IMR-90 (cell line): Measurements from ENCODE around the gene NUAK1. TPM values are rescaled to one million over a fixed set of nuclear protein-coding genes. Genes with fewer than 3 reads are reported as not detected.

ENCODE experiments used
- ATAC-seq: fragments of 200-7000 bp; cut with Tn5 transposase; 2 replicates; pipeline ENCODE4 v1.9.1; 2020; ENCODE audit warnings: low read depth, mild to moderate bottlenecking, moderate library complexity
- BruUV-seq: library from RNA; stranded (reverse); fragments of 400-500 nt; replicated peaks from 2 replicates; lab custom pipeline; 2021; lab: Mats Ljungman, UMichigan
- CTCF ChIA-PET: fragments of 300-600 bp; formaldehyde crosslinking; extraction: SDS; loops from one replicate; lab custom pipeline; 2021; ENCODE audit warnings: antibody characterized with exemption; lab: Yijun Ruan, JAX
- POLR2A ChIA-PET: fragments of 300-600 bp; sonication (Branson Sonifier 250); formaldehyde crosslinking; loops from one replicate; lab custom pipeline; 2022; ENCODE audit warnings: antibody characterized with exemption; ENCODE audit not compliant: unreplicated experiment; lab: Charles Lee
- DNase-seq: peaks from one replicate; pipeline ENCODE4 v3.0.0; 2013
- H2AFZ ChIP-seq: replicated peaks from 2 replicates; pipeline ENCODE3; 2013; ENCODE audit warnings: low read length, mild to moderate bottlenecking; ENCODE audit not compliant: poor library complexity
- H2AK5ac ChIP-seq: 2 replicates; pipeline ENCODE4 v1.6.1; 2013; ENCODE audit warnings: low read depth, low read length, inconsistent platforms
- H2AK9ac ChIP-seq: replicated peaks from 2 replicates; pipeline ENCODE3; 2013; ENCODE audit warnings: mild to moderate bottlenecking, low read depth, low read length, moderate library complexity; ENCODE audit not compliant: poor library complexity
- H2BK120ac ChIP-seq: 2 replicates; pipeline ENCODE4 v1.6.1; 2013; ENCODE audit warnings: low read depth, low read length, inconsistent platforms
- H2BK15ac ChIP-seq: 3 replicates; pipeline ENCODE4 v1.6.1; 2013; ENCODE audit warnings: low read depth, low read length, inconsistent platforms
- H2BK20ac ChIP-seq: 2 replicates; pipeline ENCODE4 v1.6.1; 2013; ENCODE audit warnings: low read depth, mild to moderate bottlenecking, inconsistent platforms, low read length, moderate library complexity
- H2BK5ac ChIP-seq: 2 replicates; pipeline ENCODE4 v1.6.1; 2013; ENCODE audit warnings: mild to moderate bottlenecking, low read depth, low read length, inconsistent platforms; ENCODE audit not compliant: poor library complexity, severe bottlenecking
- H3K14ac ChIP-seq: replicated peaks from 2 replicates; pipeline ENCODE4 v1.6.1; 2013; ENCODE audit warnings: low read depth, low read length, inconsistent platforms
- H3K18ac ChIP-seq: 2 replicates; pipeline ENCODE4 v1.6.1; 2013; ENCODE audit warnings: low read depth, low read length, control low read depth
- H3K23ac ChIP-seq: 2 replicates; pipeline ENCODE4 v1.6.1; 2013; ENCODE audit warnings: low read depth, low read length, inconsistent platforms
- H3K27ac ChIP-seq: 2 replicates; pipeline ENCODE4 v1.5.1; 2013; ENCODE audit warnings: mild to moderate bottlenecking, control low read depth, low read length; ENCODE audit not compliant: insufficient read depth
- H3K27me3 ChIP-seq: 2 replicates; pipeline ENCODE4 v1.6.1; 2013; ENCODE audit warnings: low read length; ENCODE audit not compliant: control insufficient read depth, insufficient read depth
- H3K36me3 ChIP-seq: 2 replicates; pipeline ENCODE4 v1.6.1; 2013; ENCODE audit warnings: low read length, mixed read lengths; ENCODE audit not compliant: control insufficient read depth, insufficient read depth
- H3K4ac ChIP-seq: 2 replicates; pipeline ENCODE4 v1.6.1; 2013; ENCODE audit warnings: low read depth, low read length, inconsistent platforms
- H3K4me1 ChIP-seq: 2 replicates; pipeline ENCODE4 v1.6.1; 2013; ENCODE audit warnings: low read length, mixed read lengths; ENCODE audit not compliant: control insufficient read depth, insufficient read depth
- H3K4me2 ChIP-seq: 2 replicates; pipeline ENCODE4 v1.6.1; 2013; ENCODE audit warnings: low read depth, mild to moderate bottlenecking, control low read depth, low read length, moderate library complexity
- H3K4me3 ChIP-seq: 2 replicates; pipeline ENCODE4 v1.5.1; 2013; ENCODE audit warnings: low read depth, mild to moderate bottlenecking, control low read depth, low read length, moderate library complexity; ENCODE audit not compliant: insufficient read depth
- H3K56ac ChIP-seq: 2 replicates; pipeline ENCODE4 v1.6.1; 2013; ENCODE audit warnings: low read length, inconsistent platforms; ENCODE audit not compliant: insufficient read depth; ENCODE audit errors: extremely low read depth
- H3K79me1 ChIP-seq, 2 experiments: 2 replicates each; pipeline ENCODE4 v1.6.1; 2013; ENCODE audit warnings: low read length in 2 of 2, inconsistent platforms in 1 of 2, low read depth in 1 of 2
- H3K9ac ChIP-seq: 2 replicates; pipeline ENCODE4 v1.6.1; 2013; ENCODE audit warnings: low read depth, low read length, control low read depth
- H3K9me1 ChIP-seq: 2 replicates; pipeline ENCODE4 v1.6.1; 2013; ENCODE audit warnings: low read length, inconsistent platforms; ENCODE audit not compliant: insufficient read depth
- H3K9me3 ChIP-seq: 2 replicates; pipeline ENCODE4 v1.6.1; 2013; ENCODE audit warnings: low read length; ENCODE audit not compliant: control insufficient read depth, insufficient read depth
- H4K20me1 ChIP-seq: 2 replicates; pipeline ENCODE4 v1.6.1; 2013; ENCODE audit warnings: low read length, inconsistent platforms; ENCODE audit not compliant: insufficient read depth
- H4K5ac ChIP-seq: 2 replicates; pipeline ENCODE4 v1.6.1; 2013; ENCODE audit warnings: mild to moderate bottlenecking, low read depth, low read length, control low read depth
- H4K8ac ChIP-seq, 2 experiments: 2 replicates each; pipeline ENCODE4 v1.6.1; 2013; ENCODE audit warnings: low read depth in 2 of 2, low read length in 2 of 2, control low read depth in 1 of 2, inconsistent platforms in 1 of 2
- H4K91ac ChIP-seq: 2 replicates; pipeline ENCODE4 v1.6.1; 2013; ENCODE audit warnings: low read depth, low read length, inconsistent platforms; ENCODE audit not compliant: insufficient read depth
- BHLHE40 ChIP-seq: fragments of 150-350 bp; IDR thresholded peaks from 2 replicates; pipeline ENCODE4 v1.6.1; 2016; ENCODE audit warnings: mild to moderate bottlenecking, low read depth, low read length
- CTCF ChIP-seq: conservative IDR thresholded peaks from 2 replicates; pipeline ENCODE4 v1.5.1; 2012; ENCODE audit warnings: mild to moderate bottlenecking, low read depth, low read length, improper control_type of control experiment
- FOS ChIP-seq: fragments of 150-350 bp; IDR thresholded peaks from 2 replicates; pipeline ENCODE4 v1.6.1; 2016; ENCODE audit warnings: low read depth, low read length
- MAZ ChIP-seq: IDR thresholded peaks from 2 replicates; pipeline ENCODE4 v1.6.1; 2012; ENCODE audit warnings: low read depth, mild to moderate bottlenecking, low read length, improper control_type of control experiment, moderate library complexity, borderline replicate concordance
- MXI1 ChIP-seq: IDR thresholded peaks from 2 replicates; pipeline ENCODE4 v1.6.1; 2012; ENCODE audit warnings: low read depth, mild to moderate bottlenecking, low read length, moderate library complexity, borderline replicate concordance
- POLR2A ChIP-seq: IDR thresholded peaks from 2 replicates; pipeline ENCODE4 v1.6.1; 2012; ENCODE audit warnings: mild to moderate bottlenecking, low read depth, low read length
- RAD21 ChIP-seq: IDR thresholded peaks from 2 replicates; pipeline ENCODE4 v1.6.1; 2012; ENCODE audit warnings: low read length, improper control_type of control experiment
- RCOR1 ChIP-seq: IDR thresholded peaks from 2 replicates; pipeline ENCODE4 v1.6.1; 2012; ENCODE audit warnings: mild to moderate bottlenecking, low read length, improper control_type of control experiment; ENCODE audit not compliant: insufficient replicate concordance
- RFX5 ChIP-seq: IDR thresholded peaks from 2 replicates; pipeline ENCODE4 v1.8.0; 2012; ENCODE audit warnings: low read depth, mild to moderate bottlenecking, low read length, moderate library complexity
- SMC3 ChIP-seq: fragments of 150-350 bp; IDR thresholded peaks from 2 replicates; pipeline ENCODE4 v1.6.1; 2016; ENCODE audit warnings: low read depth, mild to moderate bottlenecking, antibody characterized with exemption, low read length, moderate library complexity
- WGBS, 2 experiments: methylation state at CpG; one replicate each; pipeline versions ENCODE4 v1.1.5 to v1.1.7; 2013; ENCODE audit warnings: missing lambda C conversion rate in 2 of 2; ENCODE audit not compliant: insufficient read length in 1 of 2; ENCODE audit errors: extremely low coverage in 2 of 2; 5-methylcytosine and 5-hydroxymethylcytosine counted together
- dilution Hi-C: fragments of 300-500 bp; cut with HindIII; formaldehyde crosslinking; loops from one replicate; pipeline ENCODE4 v1.14.3; 2018; ENCODE audit warnings: low sequenced_read_pairs; ENCODE audit not compliant: unreplicated experiment
- in situ Hi-C: fragments of 300-500 bp; cut with MboI; formaldehyde crosslinking; loops from 3 replicates; pipeline ENCODE4 v1.14.3; 2019; ENCODE audit warnings: low sequenced_read_pairs, inconsistent platforms, mixed read lengths
- intact Hi-C: fragments of 100-400 bp; cut with micrococcal nuclease; formaldehyde crosslinking; loops from 2 replicates; pipeline ENCODE4 v1.10.0; 2022
- polyA plus RNA-seq, 3 experiments: library from polyadenylated mRNA; depleted of rRNA; stranded (reverse); fragments of >200 nt; gene quantifications; 2 replicates each; pipeline ENCODE4 v1.2.3, GENCODE V29; 2012; ENCODE audit warnings: low replicate concordance in 1 of 3
- total RNA-seq: library from RNA; depleted of rRNA; stranded (reverse); fragments of >200 nt; gene quantifications from 2 replicates; pipeline ENCODE4 v1.2.3, GENCODE V29; 2012
- TF ChIP-seq, protein P1 (sequence below): fragments of 150-350 bp; IDR thresholded peaks from 2 replicates; pipeline ENCODE4 v1.6.1; 2017; ENCODE audit warnings: mild to moderate bottlenecking, antibody characterized with exemption, low read length, low read depth

The NUAK1 gene
- total and polyA plus RNA-seq, 2 of the 4 experiments (the other 2 are of a cell fraction): 4.8 to 8.8 TPM

DNA sequence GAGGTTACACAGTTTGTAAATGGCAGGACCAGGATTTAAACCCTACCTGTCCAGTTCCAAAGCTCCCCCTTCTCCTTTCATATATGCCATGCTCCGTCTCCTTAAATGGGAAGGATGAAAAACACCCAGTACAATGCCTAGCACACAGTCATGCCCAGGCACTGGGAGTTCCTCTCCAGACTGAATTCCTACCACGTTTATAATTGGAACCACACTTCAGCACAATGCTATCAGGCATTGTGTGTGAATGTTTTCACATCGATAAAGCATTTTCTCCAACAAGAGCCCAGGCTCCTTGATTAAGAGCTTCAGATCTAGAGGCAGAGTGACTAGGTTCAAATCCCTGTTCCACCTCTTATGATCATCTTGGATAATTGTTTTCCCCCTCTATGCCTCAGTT lies 2.7 kb upstream of the NUAK1 start:
- Histone ChIP-seq H3K36me3 (no peaks in the 10 kb centered on the region), H4K91ac (no peak overlapping the region), H2BK20ac (no peak overlapping the region), H3K4me1 (peaks cover 7% of the 10 kb centered on the region), H4K5ac (no peak overlapping the region), H4K20me1 (peaks cover 6% of the 10 kb centered on the region; the same call in 1 of the 2 replicates), H2AK9ac (no peak overlapping the region), H2AFZ (no peak overlapping the region), H3K9ac (no peak overlapping the region), H3K4ac (no peak overlapping the region), H3K9me1 (peaks cover 11% of the 10 kb centered on the region; the same call in 1 of the 2 replicates), H3K14ac (no peak overlapping the region), H3K18ac (no peak overlapping the region), H3K56ac (no peak overlapping the region), H3K4me3 (no peak overlapping the region), H4K8ac (no peak overlapping the region), H3K79me1 (peaks cover 22 to 63% of the 10 kb centered on the region in 2 experiments), H3K27me3 (no peaks in the 10 kb centered on the region), H2BK120ac (no peak overlapping the region), H2BK15ac (no peak overlapping the region), H3K23ac (no peak overlapping the region), H3K9me3 (no peaks in the 10 kb centered on the region), H3K27ac (no peak overlapping the region), H3K4me2 (no peak overlapping the region), H2BK5ac (no peak overlapping the region), H2AK5ac (no peak overlapping the region)
- intact Hi-C loops: no loop called here
- dilution Hi-C loops: no loop called here
- no peak for TF ChIP-seq MAZ
- TF ChIP-seq RCOR1: no peak
- TF ChIP-seq RFX5: no peak
- no peak for TF ChIP-seq MXI1
- TF ChIP-seq SMC3: no peak
- TF ChIP-seq, protein P1, sequence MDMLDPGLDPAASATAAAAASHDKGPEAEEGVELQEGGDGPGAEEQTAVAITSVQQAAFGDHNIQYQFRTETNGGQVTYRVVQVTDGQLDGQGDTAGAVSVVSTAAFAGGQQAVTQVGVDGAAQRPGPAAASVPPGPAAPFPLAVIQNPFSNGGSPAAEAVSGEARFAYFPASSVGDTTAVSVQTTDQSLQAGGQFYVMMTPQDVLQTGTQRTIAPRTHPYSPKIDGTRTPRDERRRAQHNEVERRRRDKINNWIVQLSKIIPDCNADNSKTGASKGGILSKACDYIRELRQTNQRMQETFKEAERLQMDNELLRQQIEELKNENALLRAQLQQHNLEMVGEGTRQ: no peak
- TF ChIP-seq POLR2A: no peak
- no peak for TF ChIP-seq CTCF
- no peak for TF ChIP-seq RAD21
- no peak for TF ChIP-seq FOS
- TF ChIP-seq BHLHE40: no peak
- ChIA-PET POLR2A (no interaction called here), CTCF (no interaction called here)
- in situ Hi-C loops: no loop called here
- WGBS, 2 experiments: 100% methylated on average over 1 of the region's 3 CpGs; no CpG with 5 or more reads in 1 of the 2 experiments
- no TSS peak for BruUV-seq
- ATAC-seq (no peak), DNase-seq (no peak)
